Cardiac muscle cell (in vitro differentiated cells and primary cell): ENCODE measurements around the gene PHF2. TPM values are rescaled to one million over a fixed set of nuclear protein-coding genes. Genes with fewer than 3 reads are reported as not detected.

Experiments used
- DNase-seq, 2 donors: peaks; one replicate each; pipeline versions ENCODE4 v3.0.0 to v3.0.0-alpha.2; 2010 to 2017; ENCODE audit warnings: low read depth in 1 of 2, low spot score in 1 of 2
- H3K27ac ChIP-seq: fragments of 200-600 bp; sonication (generic); 2 replicates; pipeline ENCODE4 v1.5.1; 2016
- H3K27me3 ChIP-seq: fragments of 200-600 bp; sonication (generic); 2 replicates; pipeline ENCODE4 v1.6.0; 2016; ENCODE audit warnings: control low read depth
- H3K36me3 ChIP-seq: fragments of 200-600 bp; sonication (generic); 2 replicates; pipeline ENCODE4 v1.5.1; 2016; ENCODE audit warnings: control low read depth
- H3K4me1 ChIP-seq: fragments of 200-600 bp; sonication (generic); 2 replicates; pipeline ENCODE4 v1.8.1; 2017; ENCODE audit warnings: low read depth, mild to moderate bottlenecking, mixed run types
- H3K4me3 ChIP-seq: fragments of 200-600 bp; sonication (generic); 2 replicates; pipeline ENCODE4 v1.5.1; 2016; ENCODE audit warnings: mild to moderate bottlenecking
- H3K9me3 ChIP-seq: fragments of 200-600 bp; sonication (generic); 2 replicates; pipeline ENCODE4 v1.5.1; 2017; ENCODE audit warnings: low read depth, mild to moderate bottlenecking, control low read depth
- CTCF ChIP-seq: IDR thresholded peaks from 2 replicates; pipeline ENCODE4 v1.5.1; 2012; ENCODE audit warnings: low read depth, mild to moderate bottlenecking, low read length
- polyA plus RNA-seq: library from polyadenylated mRNA; unstranded; fragments of >200 nt; fragmentation: Nextera tagmentation; extraction: Ambion mirVana; gene quantifications from 2 replicates; pipeline ENCODE4 v1.2.1, GENCODE V29; 2016
- total RNA-seq: library from RNA; depleted of rRNA; stranded (reverse); fragments of >200 nt; gene quantifications from 2 replicates; pipeline ENCODE4 v1.2.3, GENCODE V29; 2016

Gene PHF2
- total and polyA plus RNA-seq, 2 experiments from 2014 or later: 14.1 to 33.7 TPM

DNA sequence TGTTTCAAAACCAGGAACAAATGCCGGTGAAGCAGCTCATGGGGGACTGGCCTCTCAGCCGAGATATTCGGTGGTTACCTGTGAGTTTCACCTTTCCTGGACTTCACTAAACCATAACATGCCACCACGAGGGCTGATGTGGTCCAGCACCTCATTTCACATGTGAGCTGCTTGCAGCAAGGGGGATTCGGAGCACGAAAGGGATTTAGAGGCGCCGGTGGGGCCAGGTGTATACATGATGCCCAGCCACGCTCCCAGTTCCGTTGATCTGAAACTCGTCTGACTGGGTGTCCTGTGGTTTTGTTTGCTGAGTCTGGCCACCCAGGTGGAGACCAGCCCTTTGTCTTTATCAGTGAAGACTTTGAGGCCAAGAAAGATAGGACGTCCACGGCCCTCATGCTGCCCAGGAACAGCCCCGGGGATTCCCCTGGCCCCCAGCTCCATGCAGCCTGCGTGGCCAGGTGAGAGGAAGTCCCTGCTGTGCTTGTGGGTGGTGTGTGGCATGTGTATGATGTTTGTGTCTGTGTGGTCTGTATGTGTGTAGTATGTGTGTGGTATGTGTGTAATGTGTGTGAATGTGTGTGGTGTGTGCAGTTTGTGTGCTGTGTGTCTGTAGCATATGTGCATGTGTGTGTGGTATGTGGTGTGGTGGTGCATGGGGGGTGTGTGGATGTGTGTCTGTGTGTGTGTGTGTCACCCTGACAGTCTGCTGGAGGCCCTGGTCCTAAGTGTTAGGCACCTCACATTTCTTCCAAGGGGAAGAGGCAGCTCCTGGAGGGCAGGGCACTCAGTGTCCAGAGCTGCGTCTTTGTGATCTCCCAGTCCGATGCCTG is 23.4 kb downstream of the PHF2 start:
- no peaks in the 10 kb centered on the region for H3K36me3 ChIP-seq
- H3K9me3 ChIP-seq: no peaks in the 10 kb centered on the region
- no peak for TF ChIP-seq CTCF
- no peaks in the 10 kb centered on the region for H3K27me3 ChIP-seq
- no peaks in the 10 kb centered on the region for H3K4me1 ChIP-seq
- no peak for DNase-seq
- H3K4me3 ChIP-seq: no peak overlapping the region
- H3K27ac ChIP-seq: no peak overlapping the region

DNA sequence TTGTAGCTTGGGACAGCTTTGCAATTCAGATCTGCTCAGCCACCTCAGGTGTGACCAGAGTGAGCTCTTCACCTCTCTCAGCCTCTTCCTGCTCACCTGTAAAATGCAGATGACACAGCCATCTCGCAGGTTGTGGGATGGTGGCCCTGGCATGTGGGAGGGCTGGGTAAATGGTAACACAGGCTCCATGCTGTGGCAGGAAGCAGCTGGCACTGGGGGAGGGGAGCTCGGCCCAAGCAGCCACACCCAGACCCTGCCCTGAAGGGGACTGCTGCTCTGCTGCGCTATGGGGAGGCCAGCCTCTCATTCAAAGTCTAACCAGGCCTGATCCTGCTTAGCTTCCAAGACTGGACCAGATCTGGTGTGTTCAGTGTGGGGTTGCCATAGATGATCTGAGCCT is 24.1 kb downstream of the PHF2 start:
- Histone ChIP-seq H3K4me3 (no peak overlapping the region), H3K27me3 (no peaks in the 10 kb centered on the region), H3K9me3 (no peaks in the 10 kb centered on the region), H3K36me3 (no peaks in the 10 kb centered on the region), H3K4me1 (no peaks in the 10 kb centered on the region), H3K27ac (no peak overlapping the region)
- no peak for DNase-seq
- TF ChIP-seq CTCF: no peak

GRCh38 chr9:93601063-93601462 is 24.7 kb downstream of the PHF2 start:
- no peaks in the 10 kb centered on the region for H3K36me3 ChIP-seq
- no peaks in the 10 kb centered on the region for H3K9me3 ChIP-seq
- no peak for DNase-seq
- no peak overlapping the region for H3K27ac ChIP-seq
- no peaks in the 10 kb centered on the region for H3K4me1 ChIP-seq
- TF ChIP-seq CTCF: no peak
- no peak overlapping the region for H3K4me3 ChIP-seq
- H3K27me3 ChIP-seq: no peaks in the 10 kb centered on the region

DNA sequence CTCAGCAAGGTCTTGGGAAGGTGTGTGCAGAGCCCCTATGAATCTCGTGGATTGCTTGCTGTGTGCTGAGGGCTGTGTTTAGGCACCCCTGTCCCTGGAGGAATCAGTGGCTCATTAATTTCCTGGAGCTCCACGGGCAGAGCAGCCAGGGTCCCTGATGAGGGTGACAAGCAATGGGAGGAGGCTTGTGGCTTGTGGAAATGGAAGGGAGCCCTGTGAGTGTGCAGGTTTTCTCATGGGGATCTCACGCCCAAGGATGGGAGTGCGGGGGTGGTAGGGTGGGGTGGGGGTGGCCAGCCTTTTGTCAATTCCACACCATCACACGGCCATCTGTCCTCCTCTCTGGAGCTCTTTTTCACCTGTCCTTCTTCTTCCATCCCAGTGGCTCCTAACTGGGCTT is 25.3 kb downstream of the PHF2 start:
- Histone ChIP-seq H3K4me1 (no peaks in the 10 kb centered on the region), H3K4me3 (no peak overlapping the region), H3K27ac (no peak overlapping the region), H3K27me3 (no peaks in the 10 kb centered on the region), H3K9me3 (no peaks in the 10 kb centered on the region), H3K36me3 (no peaks in the 10 kb centered on the region)
- DNase-seq: no peak
- TF ChIP-seq CTCF: no peak

GRCh38 chr9:93603011-93603410 is 26.6 kb downstream of the PHF2 start:
- Histone ChIP-seq H3K36me3 (no peaks in the 10 kb centered on the region), H3K4me3 (no peak overlapping the region), H3K4me1 (no peaks in the 10 kb centered on the region), H3K27ac (no peak overlapping the region), H3K27me3 (no peaks in the 10 kb centered on the region), H3K9me3 (no peaks in the 10 kb centered on the region)
- DNase-seq: no peak
- no peak for TF ChIP-seq CTCF
